GM12878 (cell line): ENCODE measurements around the gene GAGE12D.
"Not testable (repeated sequence)": the region's sequence is repeated elsewhere in the genome, so short reads cannot be mapped to it uniquely, and the experiment has no call there.

Experiments used
- EP300 ChIP-seq, 2 experiments: fragments of 150-350 bp in 1 of 2; IDR thresholded peaks; 2 replicates each; pipeline ENCODE4 v1.6.1; 2011 to 2012; ENCODE audit warnings: low read depth in 2 of 2, low read length in 2 of 2, borderline replicate concordance in 1 of 2, improper control_type of control experiment in 1 of 2, inconsistent platforms in 1 of 2; ENCODE audit not compliant: control insufficient read depth in 1 of 2
- JUND ChIP-seq: IDR thresholded peaks from 2 replicates; pipeline ENCODE4 v1.6.1; 2012; ENCODE audit warnings: low read depth, mild to moderate bottlenecking, low read length, improper control_type of control experiment, moderate library complexity
- RELA ChIP-seq: fragments of 450-650 bp; IDR thresholded peaks from 2 replicates; pipeline ENCODE4 v1.8.0; 2014; ENCODE audit warnings: borderline replicate concordance; ENCODE audit not compliant: partially characterized antibody
- STAT1 ChIP-seq: fragments of 450-650 bp; conservative IDR thresholded peaks from 2 replicates; pipeline ENCODE4 v1.6.1; 2014; ENCODE audit warnings: antibody characterized with exemption, mild to moderate bottlenecking
- ZNF274 ChIP-seq: IDR thresholded peaks from one replicate; pipeline ENCODE4 v1.8.0; 2011; ENCODE audit not compliant: insufficient read length, insufficient read depth
- TF ChIP-seq, protein P1 (sequence below), 3 experiments: IDR thresholded peaks in 2 of 3; conservative IDR thresholded peaks in 1 of 3; 2 replicates each; pipeline ENCODE4 v1.5.1; 2011; ENCODE audit warnings: low read depth in 3 of 3, low read length in 3 of 3, mild to moderate bottlenecking in 3 of 3, control low read depth in 2 of 3, moderate library complexity in 2 of 3, inconsistent platforms in 1 of 3, mixed read lengths in 1 of 3; ENCODE audit not compliant: control insufficient read depth in 2 of 3, insufficient read depth in 1 of 3; ENCODE audit errors: extremely low read depth in 1 of 3

DNA sequence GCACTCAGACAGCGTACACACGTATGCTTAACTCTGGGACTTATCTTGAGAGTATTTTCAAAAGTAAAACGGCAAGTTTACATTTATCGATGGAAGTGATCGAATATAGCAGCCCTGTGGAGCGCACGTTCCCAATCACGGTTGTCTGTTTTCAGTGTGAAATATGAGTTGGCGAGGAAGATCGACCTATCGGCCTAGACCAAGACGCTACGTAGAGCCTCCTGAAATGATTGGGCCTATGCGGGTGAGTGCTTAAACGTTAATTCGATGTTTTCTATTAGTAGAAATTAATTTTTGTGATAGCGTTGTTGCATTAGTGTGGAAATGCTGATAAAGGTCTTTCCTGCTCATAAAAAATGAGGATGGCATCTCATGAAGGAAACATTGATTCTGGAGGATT is 49.0 kb downstream of the GAGE12D start:
- not testable (repeated sequence) for TF ChIP-seq ZNF274; RELA; STAT1; JUND; EP300 (IDR thresholded peaks at IDR 0.05; ENCODE audit: borderline replicate concordance in 1 of 2, control insufficient read depth in 1 of 2, low read depth in 2 of 2, low read length in 2 of 2)
- TF ChIP-seq, protein P1, sequence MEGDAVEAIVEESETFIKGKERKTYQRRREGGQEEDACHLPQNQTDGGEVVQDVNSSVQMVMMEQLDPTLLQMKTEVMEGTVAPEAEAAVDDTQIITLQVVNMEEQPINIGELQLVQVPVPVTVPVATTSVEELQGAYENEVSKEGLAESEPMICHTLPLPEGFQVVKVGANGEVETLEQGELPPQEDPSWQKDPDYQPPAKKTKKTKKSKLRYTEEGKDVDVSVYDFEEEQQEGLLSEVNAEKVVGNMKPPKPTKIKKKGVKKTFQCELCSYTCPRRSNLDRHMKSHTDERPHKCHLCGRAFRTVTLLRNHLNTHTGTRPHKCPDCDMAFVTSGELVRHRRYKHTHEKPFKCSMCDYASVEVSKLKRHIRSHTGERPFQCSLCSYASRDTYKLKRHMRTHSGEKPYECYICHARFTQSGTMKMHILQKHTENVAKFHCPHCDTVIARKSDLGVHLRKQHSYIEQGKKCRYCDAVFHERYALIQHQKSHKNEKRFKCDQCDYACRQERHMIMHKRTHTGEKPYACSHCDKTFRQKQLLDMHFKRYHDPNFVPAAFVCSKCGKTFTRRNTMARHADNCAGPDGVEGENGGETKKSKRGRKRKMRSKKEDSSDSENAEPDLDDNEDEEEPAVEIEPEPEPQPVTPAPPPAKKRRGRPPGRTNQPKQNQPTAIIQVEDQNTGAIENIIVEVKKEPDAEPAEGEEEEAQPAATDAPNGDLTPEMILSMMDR (IDR thresholded peaks at IDR 0.05 in 2 of 3, conservative IDR thresholded peaks at IDR 0.05 in 1 of 3; ENCODE audit: control insufficient read depth in 2 of 3, extremely low read depth in 1 of 3, insufficient read depth in 1 of 3, low read depth in 3 of 3, low read length in 3 of 3), result not testable (repeated sequence)
